C1 segment of cervical spinal cord (tissue), 14 donors: ENCODE measurements around the gene NHLH2.

Experiments used
- DNase-seq, 14 donors: peaks; one replicate each; lab custom pipeline; 2025; lab: John Stamatoyannopoulos, UW

The NHLH2 gene

DNA sequence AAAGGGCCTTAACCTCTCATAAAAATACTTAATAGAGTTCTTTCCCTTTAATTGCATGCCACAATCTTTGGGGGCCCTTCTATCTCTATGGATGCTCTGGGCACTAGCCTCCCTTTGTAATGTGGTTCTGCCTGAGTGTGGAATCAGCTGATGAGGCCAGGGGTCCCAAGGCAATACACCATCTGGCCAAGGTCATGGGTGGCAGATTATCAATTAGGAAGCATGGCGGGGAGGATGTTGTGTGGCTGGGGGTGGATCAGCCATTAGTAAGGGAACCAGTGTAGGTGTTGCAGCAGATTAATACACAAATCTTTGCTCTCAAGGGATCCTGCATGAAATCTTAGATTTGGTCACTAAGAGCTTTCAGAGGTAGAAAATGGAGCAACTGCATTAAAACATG is 35.3 kb downstream of the NHLH2 start:
- no peak for DNase-seq

DNA sequence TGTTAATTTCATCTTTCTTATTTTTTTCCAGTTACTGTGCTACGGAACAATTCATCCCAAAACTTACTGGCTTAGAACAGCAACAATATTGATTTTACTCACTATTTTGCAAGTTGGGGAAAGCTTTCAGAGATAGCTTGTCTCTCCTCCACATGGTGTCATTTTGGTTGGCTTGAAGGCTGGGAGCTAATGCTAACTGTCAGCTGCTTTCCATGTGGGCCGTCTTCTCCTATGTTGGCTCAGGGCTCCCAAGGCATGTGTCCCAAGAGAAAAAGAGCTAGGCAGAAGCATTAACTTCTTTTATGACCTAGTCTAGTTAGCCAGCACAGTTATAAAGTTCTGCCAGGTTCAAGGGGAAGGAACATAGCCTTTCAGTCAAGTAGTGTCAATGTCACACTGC is 38.5 kb downstream of the NHLH2 start:
- no peak for DNase-seq

DNA sequence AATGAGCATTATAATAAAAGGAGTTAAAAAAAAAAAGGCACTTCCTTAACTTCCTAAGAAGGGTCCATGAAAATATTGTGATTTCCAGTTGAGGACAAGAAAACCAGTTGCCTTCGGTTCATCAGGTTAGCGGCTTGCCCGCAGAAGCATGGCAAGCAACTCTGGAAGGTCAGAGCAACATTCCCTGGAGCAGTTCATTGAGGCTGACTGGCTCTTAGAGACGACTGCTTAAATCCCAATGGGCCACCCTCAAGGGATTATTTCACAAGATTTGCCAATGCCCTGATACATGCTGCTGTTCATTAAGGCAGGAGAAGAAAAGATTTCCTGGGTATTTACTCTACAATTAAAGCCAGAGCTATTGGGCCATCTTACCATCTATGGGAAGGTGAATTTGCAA is 43.4 kb downstream of the NHLH2 start:
- DNase-seq = no peak

DNA sequence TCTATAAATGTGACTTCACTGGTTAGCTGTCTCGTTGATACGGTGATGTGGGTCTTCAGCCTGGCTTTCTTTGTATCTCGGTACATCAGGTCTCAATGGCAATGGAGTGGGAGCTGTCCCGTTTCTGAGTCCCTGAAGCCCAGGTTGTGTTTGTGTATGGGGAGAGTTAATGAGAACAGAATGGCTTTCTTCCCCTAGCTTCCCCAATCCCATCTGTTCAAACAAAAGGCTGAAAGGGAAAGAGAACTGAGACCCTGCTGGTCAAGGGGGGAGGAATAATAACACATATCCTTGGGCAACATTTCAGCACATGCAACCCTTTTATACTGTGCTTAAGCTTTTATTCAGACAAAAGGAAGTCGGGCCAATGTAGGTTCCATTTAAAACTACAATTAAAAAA is 44.0 kb downstream of the NHLH2 start:
- no peak for DNase-seq

DNA sequence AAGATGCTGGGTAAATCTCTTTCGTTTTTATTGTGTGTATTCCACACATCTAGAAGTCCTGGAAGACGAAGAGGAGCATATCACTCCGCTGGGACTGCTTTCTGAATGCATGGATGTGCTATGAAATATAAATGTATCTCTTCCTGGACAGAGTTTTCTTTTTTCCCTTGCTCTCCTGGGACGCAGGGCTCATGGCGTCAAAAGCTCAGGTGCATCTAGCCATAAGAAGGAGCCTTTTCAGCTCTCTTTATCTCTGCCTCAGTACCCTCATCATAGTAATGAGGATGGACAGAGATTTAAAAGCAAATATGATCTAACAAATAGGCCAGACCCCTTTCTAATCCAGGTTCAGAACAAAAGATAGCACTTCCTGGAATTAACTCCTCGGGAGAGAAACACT is 44.9 kb downstream of the NHLH2 start:
- no peak for DNase-seq

DNA sequence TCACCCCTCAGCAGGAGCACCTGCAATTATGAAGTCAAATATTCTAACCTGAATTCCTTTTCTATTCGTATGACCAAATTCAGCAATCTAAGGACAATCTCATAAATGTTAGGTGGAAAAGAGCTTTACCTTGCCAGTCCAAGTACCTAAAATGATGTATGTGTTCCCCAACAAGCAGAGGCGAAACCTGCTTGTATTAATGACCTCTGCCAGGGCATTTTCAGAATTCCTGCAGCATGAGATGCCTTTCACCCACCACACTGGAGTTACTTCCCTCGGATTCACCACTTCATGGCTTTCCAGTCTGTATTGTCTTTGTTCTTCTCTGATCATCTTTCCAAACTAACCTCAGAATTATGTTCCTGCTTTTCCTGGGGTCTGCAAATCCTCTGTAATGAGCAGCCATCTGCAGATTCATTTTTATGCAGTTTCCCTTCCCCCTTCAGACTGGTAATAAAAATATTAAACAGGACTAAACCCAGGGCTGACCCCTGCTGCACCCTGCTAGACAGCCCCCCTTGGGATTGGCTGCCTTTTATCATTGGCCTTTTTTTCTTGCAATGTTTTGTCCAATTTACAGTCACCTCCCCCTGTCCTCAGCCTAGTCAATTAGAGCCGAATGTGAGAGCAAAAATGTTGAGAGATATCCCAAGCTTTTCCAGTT is 45.8 kb downstream of the NHLH2 start:
- DNase-seq = no peak

DNA sequence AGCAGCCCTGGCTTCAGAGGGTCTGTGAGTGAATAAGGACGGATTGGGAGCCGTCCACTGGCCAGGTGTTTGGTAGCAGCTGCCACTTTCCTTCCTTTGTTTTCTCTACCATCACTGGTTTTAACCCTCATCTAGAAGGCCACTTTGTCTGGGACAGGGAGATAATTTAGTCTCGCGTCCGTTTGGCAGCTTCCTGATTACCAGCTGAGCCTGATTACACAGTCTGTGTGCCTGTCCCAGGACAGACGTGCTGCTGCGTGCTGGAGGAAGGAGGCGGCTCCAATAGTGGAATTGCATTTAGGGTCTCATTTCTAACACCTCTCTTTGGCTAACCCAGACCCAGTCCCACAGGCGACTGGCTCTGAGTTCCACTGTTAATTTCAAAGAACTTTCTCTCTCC is 47.8 kb downstream of the NHLH2 start:
- DNase-seq = no peak

- no peak for DNase-seq
Observed at GRCh38 chr1:115791816-115792215, 49.1 kb downstream of the NHLH2 start.

GRCh38 chr1:115790846-115791245 is 50.1 kb downstream of the NHLH2 start:
- DNase-seq = no peak

DNA sequence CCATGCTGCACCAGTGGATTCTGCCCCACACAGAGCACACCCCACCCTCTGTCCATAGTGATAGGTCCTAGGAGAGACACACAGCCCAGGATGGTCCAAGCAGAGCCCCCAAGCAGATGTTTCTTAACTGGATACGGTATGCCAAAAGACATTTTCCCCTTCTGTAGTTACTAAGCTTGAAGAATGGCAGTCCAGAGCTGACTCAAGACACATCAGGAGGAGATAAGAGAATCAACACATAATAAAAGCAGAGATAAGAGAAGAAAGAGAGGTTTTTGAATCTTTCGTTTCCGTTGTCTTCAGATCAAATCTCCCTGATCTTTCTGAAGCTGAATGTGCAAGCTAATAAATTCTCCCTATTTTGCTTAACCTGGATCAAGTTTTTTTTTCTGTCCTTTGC is 50.6 kb downstream of the NHLH2 start:
- no peak for DNase-seq
